Measurements from ENCODE around the gene CACNA1C.
A peak's percentile ranks its signal among the peaks of the same experiment; 100 is the strongest.

Gene CACNA1C

DNA sequence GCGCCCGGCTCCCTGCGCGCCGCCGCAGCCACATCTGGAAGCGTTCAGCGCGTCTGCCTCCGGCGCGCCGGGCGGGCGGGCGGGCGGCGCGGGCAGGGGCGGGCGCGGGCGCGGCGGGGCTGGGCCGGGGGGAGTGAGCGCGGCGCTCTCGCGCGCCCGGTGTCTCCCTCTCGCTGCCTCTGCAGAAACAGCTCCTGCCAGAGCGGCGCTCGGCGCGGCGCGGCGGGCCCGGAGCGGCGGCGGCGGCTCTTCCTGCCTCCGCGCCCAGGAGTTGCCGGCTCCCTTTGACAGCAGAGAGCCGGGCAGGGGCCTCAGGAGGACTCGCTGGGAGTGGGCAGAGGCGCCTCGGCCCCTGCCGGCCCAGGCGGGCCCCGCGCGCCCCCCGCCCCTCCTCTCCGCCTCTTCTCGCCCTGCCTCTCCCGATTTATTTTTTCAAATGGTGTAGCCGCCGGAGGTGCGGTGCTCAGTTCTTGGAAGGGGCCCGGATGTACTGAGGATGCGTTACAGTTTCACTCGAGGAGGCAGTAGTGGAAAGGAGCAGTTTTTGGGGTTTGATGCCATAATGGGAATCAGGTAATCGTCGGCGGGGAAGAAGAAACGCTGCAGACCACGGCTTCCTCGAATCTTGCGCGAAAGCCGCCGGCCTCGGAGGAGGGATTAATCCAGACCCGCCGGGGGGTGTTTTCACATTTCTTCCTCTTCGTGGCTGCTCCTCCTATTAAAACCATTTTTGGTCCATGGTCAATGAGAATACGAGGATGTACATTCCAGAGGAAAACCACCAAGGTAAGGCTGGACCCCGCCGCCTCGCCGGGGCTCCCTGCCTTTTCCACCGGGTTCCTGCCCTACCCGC lies at the start of gene CACNA1C:
TSS of gene CACNA1C (plus strand) at position 162 of the 853 bp plus-strand sequence. CDS start at position 738, 576 bp downstream.
- Histone ChIP-seq H3K36me3 (ENCODE audit: control insufficient read depth in 1 of 2, insufficient read depth in 2 of 2, low read length in 2 of 2) (no peaks in the 10 kb centered on the region), H3K9me3 (ENCODE audit: control insufficient read depth in 1 of 2, low read length in 2 of 2) (no peaks in the 10 kb centered on the region), H3K27me3 (ENCODE audit: control insufficient read depth in 1 of 2, insufficient read depth in 2 of 2, low read length in 2 of 2) (peaks cover 38 to 42% of the 10 kb centered on the region in 2 donors), H3K27ac (ENCODE audit: low read depth, low read length) (no peak within 1 kb of the TSS), H3K4me1 (ENCODE audit: control insufficient read depth in 1 of 2, insufficient read depth in 2 of 2, low read length in 2 of 2) (peaks cover 7 to 14% of the 10 kb centered on the region in 2 donors), H3K9ac (ENCODE audit: low read depth in 1 of 2, low read length in 2 of 2) (no peak within 1 kb of the TSS), H3K4me3 (ENCODE audit: low read depth in 1 of 2, low read length in 2 of 2) (peak within 1 kb of the TSS; percentile 53 to 73)

DNA sequence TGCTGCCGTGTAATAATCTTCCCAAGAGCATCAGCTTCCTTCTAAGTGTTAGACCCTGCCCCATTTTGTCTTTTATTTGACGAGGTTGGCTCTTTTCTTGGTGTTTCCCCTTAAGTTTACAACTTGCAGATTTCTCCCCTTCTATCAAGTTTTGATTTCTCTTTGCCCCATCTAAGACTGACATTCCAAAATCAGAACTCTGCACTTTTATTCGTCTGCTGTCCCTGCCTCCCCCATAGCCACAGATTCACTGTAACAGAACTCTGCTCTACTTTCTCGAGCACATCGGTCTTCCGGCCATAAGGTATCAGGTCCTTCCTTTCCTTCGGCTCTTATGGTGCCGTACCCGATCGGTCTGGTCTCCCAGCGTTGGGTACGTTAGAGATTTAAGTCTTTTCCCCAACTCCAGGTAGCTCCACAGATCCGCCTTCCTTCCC lies 49.1 kb upstream of the CACNA1C start:
- Histone ChIP-seq H3K9ac (ENCODE audit: low read depth in 1 of 2, low read length in 2 of 2) (peak overlapping the region; percentile 84 to 99), H3K4me3 (ENCODE audit: low read depth in 1 of 2, low read length in 2 of 2) (peak overlapping the region; percentile 92 to 99), H3K27ac (ENCODE audit: low read depth, low read length) (peak overlapping the region; percentile 85), H3K9me3 (ENCODE audit: control insufficient read depth in 1 of 2, low read length in 2 of 2) (no peaks in the 10 kb centered on the region), H3K27me3 (ENCODE audit: control insufficient read depth in 1 of 2, insufficient read depth in 2 of 2, low read length in 2 of 2) (no peaks in the 10 kb centered on the region), H3K36me3 (ENCODE audit: control insufficient read depth in 1 of 2, insufficient read depth in 2 of 2, low read length in 2 of 2) (no peaks in the 10 kb centered on the region), H3K4me1 (ENCODE audit: control insufficient read depth in 1 of 2, insufficient read depth in 2 of 2, low read length in 2 of 2) (peaks cover 8 to 22% of the 10 kb centered on the region in 2 donors)

DNA sequence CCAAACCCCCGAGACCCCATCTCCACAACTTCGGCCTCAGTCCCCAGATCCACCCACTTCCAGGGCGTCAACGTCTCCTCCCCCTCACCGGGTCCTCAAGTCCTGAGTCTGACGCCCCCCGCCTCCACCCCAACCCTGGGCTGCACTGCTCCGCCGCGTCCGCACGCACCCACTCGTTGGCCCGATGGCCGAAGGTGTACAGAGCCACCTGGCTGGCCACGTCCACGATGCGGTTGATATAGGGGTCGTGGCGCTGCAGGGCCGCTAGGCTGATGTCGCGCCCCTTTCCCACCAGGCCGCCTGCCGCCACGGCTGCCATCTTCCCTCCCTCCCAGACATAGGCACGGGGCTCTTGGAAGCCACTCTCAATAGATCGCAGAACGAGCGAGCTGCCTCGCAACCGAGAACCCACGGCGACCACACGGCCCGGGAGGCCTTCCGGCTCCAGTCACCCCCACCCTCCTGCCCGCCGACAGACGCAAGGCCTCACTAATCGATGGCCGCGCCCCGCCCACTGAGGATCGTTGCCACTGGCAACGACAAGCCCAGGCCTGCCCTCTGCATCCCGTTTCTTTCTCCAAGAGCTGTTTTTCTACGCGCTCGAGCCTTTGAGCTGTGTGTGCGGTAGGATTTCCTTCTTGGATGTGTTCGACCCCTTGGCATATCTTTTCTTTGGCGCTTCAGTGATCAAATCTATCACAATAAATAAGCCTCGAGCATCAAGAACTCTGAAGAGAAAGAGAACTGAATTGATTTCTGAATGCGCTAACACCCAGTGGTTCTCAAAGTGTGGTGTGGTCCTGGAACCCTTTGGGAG lies 48.5 kb upstream of the CACNA1C start, which contains the start of gene DCP1B:
TSS of gene DCP1B (minus strand) at position 345 of the 817 bp plus-strand sequence. CDS start at position 319, 26 bp downstream.
- peak within 1 kb of the TSS; percentile 85 for H3K27ac ChIP-seq (ENCODE audit: low read depth, low read length)
- H3K4me3 ChIP-seq (ENCODE audit: low read depth in 1 of 2, low read length in 2 of 2) = peak within 1 kb of the TSS; percentile 92 to 99
- H3K27me3 ChIP-seq (ENCODE audit: control insufficient read depth in 1 of 2, insufficient read depth in 2 of 2, low read length in 2 of 2) = no peaks in the 10 kb centered on the region
- no peaks in the 10 kb centered on the region for H3K36me3 ChIP-seq (ENCODE audit: control insufficient read depth in 1 of 2, insufficient read depth in 2 of 2, low read length in 2 of 2)
- peaks cover 8 to 22% of the 10 kb centered on the region in 2 donors for H3K4me1 ChIP-seq (ENCODE audit: control insufficient read depth in 1 of 2, insufficient read depth in 2 of 2, low read length in 2 of 2)
- peak within 1 kb of the TSS; percentile 84 to 99 for H3K9ac ChIP-seq (ENCODE audit: low read depth in 1 of 2, low read length in 2 of 2)
- H3K9me3 ChIP-seq (ENCODE audit: control insufficient read depth in 1 of 2, low read length in 2 of 2) = no peaks in the 10 kb centered on the region

DNA sequence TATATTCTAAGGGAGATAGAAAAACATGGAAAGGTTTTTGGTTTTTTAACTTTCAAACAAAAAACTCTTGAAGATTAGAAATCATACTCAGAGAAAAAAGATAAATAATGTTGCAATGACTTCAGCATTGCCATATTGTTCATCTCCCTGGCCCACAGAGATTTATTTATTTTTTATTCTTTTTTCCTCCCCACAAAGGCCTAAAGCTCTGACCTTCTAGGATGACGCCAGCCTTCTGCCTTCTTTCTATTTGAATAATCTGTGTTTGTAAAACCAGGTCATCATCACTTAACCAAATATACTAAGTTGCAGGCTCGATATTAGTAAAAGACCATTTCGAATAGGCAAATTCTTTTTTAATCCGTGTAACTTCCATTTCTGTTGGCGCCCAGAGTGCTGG lies 44.1 kb upstream of the CACNA1C start:
- Histone ChIP-seq H3K27ac (ENCODE audit: low read depth, low read length) (no peak overlapping the region), H3K9me3 (ENCODE audit: control insufficient read depth in 1 of 2, low read length in 2 of 2) (no peaks in the 10 kb centered on the region), H3K36me3 (ENCODE audit: control insufficient read depth in 1 of 2, insufficient read depth in 2 of 2, low read length in 2 of 2) (no peaks in the 10 kb centered on the region), H3K27me3 (ENCODE audit: control insufficient read depth in 1 of 2, insufficient read depth in 2 of 2, low read length in 2 of 2) (no peaks in the 10 kb centered on the region), H3K9ac (ENCODE audit: low read depth in 1 of 2, low read length in 2 of 2) (no peak overlapping the region), H3K4me1 (ENCODE audit: control insufficient read depth in 1 of 2, insufficient read depth in 2 of 2, low read length in 2 of 2) (peaks cover 4 to 9% of the 10 kb centered on the region in 2 donors), H3K4me3 (ENCODE audit: low read depth in 1 of 2, low read length in 2 of 2) (no peak overlapping the region)

DNA sequence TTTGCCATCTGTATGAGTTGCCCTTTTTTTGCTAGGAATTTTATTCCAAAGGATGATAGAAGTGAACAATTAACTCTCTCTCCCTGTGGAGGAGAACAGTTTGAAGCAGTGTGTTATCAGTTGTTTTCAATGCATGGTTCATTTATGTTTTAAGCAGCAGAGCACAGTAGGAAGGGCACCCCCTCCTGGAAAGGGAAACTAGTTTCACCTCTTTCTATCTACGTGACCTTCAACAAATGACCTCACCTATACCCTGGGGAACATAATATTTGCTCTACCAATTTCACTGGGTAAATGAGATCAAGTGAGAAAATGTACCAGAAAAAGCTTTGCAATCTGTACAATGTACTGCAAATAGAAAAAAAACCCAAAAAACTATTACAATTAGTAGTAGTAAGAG lies 43.2 kb upstream of the CACNA1C start:
- H3K9ac ChIP-seq (ENCODE audit: low read depth in 1 of 2, low read length in 2 of 2) = no peak overlapping the region
- no peaks in the 10 kb centered on the region for H3K9me3 ChIP-seq (ENCODE audit: control insufficient read depth in 1 of 2, low read length in 2 of 2)
- H3K4me1 ChIP-seq (ENCODE audit: control insufficient read depth in 1 of 2, insufficient read depth in 2 of 2, low read length in 2 of 2) = peaks cover 2 to 11% of the 10 kb centered on the region in 2 donors
- no peak overlapping the region for H3K4me3 ChIP-seq (ENCODE audit: low read depth in 1 of 2, low read length in 2 of 2)
- H3K27ac ChIP-seq (ENCODE audit: low read depth, low read length) = no peak overlapping the region
- H3K36me3 ChIP-seq (ENCODE audit: control insufficient read depth in 1 of 2, insufficient read depth in 2 of 2, low read length in 2 of 2) = no peaks in the 10 kb centered on the region
- no peaks in the 10 kb centered on the region for H3K27me3 ChIP-seq (ENCODE audit: control insufficient read depth in 1 of 2, insufficient read depth in 2 of 2, low read length in 2 of 2)

DNA sequence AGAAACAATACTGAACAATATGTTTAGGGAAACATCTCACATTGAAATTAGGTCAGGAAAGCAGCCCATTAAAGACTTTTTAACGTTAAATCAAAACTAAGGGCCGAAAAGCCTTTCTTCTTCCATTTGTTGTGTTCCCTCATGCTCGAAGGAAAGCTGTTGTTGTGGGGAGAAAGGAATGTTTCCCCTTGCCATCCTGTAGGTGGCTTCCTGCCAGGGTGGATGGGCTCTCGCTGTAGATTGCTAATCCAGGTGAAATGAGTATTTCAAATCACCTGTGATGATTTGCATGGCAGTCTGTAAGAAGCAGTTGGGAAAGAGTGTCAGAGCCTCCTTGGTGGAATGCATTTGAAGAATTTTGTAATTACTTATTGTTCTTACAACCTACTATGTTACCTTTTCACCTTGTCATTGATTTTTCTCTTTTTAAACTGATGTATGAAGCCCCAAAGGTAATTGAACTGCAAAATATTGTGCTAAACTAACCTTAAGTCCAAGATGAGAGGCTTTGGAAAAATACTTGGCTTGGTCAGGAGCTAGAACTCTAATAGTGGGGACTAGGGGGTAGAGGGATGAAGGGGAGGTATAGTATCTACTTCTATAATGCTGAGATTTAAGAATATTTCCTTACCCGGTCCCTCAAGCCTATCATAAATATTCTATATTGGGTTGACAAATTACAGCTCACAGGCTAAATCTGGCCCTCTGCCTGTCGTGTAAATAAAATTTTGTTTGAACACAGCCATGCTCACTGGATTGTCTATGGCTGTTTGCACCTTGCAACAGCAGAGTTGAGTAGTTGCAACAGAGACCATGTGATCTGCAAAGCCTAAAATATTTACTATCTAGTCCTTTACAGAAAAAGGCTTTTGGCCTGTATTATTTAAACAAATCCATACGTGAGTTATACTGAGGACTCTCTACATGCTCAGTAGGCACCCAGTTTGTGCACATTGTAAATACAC lies 40.9 kb upstream of the CACNA1C start:
- Histone ChIP-seq H3K9me3 (ENCODE audit: control insufficient read depth in 1 of 2, low read length in 2 of 2) (no peaks in the 10 kb centered on the region), H3K4me3 (ENCODE audit: low read depth in 1 of 2, low read length in 2 of 2) (no peak overlapping the region), H3K27me3 (ENCODE audit: control insufficient read depth in 1 of 2, insufficient read depth in 2 of 2, low read length in 2 of 2) (no peaks in the 10 kb centered on the region), H3K36me3 (ENCODE audit: control insufficient read depth in 1 of 2, insufficient read depth in 2 of 2, low read length in 2 of 2) (no peaks in the 10 kb centered on the region), H3K4me1 (ENCODE audit: control insufficient read depth in 1 of 2, insufficient read depth in 2 of 2, low read length in 2 of 2) (peaks cover 0 to 12% of the 10 kb centered on the region in 2 donors), H3K27ac (ENCODE audit: low read depth, low read length) (no peak overlapping the region), H3K9ac (ENCODE audit: low read depth in 1 of 2, low read length in 2 of 2) (no peak overlapping the region)

DNA sequence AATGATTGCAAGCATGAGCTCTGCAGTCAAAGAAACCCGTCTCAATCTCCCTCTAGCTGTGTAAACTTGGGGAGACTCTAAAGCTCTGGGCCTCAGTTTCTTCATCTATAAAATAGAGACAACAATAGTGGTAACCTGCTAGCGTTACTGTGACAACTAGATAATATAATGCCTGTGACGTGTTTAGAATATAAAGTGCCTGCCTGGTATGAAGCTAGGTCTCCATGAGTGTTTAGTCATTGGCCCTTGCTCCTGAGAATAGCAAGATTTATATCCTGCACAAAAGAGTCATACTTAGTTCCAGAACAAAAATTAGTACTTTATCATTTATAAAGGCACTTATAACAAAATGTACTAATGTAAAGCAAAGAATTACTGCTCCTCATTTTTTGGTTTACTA lies 39.7 kb upstream of the CACNA1C start:
- H3K27ac ChIP-seq (ENCODE audit: low read depth, low read length) = no peak overlapping the region

DNA sequence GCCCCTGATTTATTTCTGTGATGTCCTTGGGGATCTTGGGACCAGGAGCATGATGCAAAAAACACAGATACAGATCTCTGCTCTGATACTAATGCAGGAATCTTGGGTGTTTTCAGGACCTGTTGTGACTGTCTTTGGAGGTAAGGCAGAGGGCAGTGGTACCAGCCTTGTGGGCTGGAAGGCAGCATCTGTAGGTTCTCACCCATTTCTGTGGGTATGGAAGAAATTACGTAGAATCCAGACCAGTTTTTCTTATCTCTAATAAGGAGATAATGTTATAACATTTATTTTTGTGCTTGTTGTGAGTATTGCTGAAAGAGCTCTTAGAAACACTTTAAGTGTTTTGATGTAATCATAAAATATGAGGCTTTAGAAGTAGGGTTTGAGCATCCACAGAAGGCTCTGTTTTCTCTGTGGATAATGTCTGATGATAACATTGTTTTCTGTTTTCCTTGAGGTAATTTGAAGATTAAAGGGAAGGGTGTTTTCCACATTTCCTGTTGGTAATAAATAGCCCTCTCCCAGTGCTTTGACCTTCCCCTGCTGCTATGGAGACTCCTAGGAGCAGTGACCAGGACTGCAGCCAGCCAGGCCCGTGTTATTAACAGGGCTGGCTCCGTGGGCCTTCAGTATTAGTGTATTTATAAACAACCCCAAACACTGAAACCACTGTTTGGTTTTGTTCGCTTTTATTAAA lies 39.1 kb upstream of the CACNA1C start:
- Histone ChIP-seq H3K27me3 (ENCODE audit: control insufficient read depth in 1 of 2, insufficient read depth in 2 of 2, low read length in 2 of 2) (no peaks in the 10 kb centered on the region), H3K4me1 (ENCODE audit: control insufficient read depth in 1 of 2, insufficient read depth in 2 of 2, low read length in 2 of 2) (peaks cover 0 to 12% of the 10 kb centered on the region in 2 donors), H3K9me3 (ENCODE audit: control insufficient read depth in 1 of 2, low read length in 2 of 2) (no peaks in the 10 kb centered on the region), H3K4me3 (ENCODE audit: low read depth in 1 of 2, low read length in 2 of 2) (no peak overlapping the region), H3K9ac (ENCODE audit: low read depth in 1 of 2, low read length in 2 of 2) (no peak overlapping the region), H3K36me3 (ENCODE audit: control insufficient read depth in 1 of 2, insufficient read depth in 2 of 2, low read length in 2 of 2) (no peaks in the 10 kb centered on the region), H3K27ac (ENCODE audit: low read depth, low read length) (no peak overlapping the region)

More for the DNA sequence above, 39.7 kb upstream of the CACNA1C start:
- Histone ChIP-seq H3K9ac (ENCODE audit: low read depth in 1 of 2, low read length in 2 of 2) (no peak overlapping the region), H3K27me3 (ENCODE audit: control insufficient read depth in 1 of 2, insufficient read depth in 2 of 2, low read length in 2 of 2) (no peaks in the 10 kb centered on the region), H3K4me1 (ENCODE audit: control insufficient read depth in 1 of 2, insufficient read depth in 2 of 2, low read length in 2 of 2) (peaks cover 0 to 12% of the 10 kb centered on the region in 2 donors), H3K36me3 (ENCODE audit: control insufficient read depth in 1 of 2, insufficient read depth in 2 of 2, low read length in 2 of 2) (no peaks in the 10 kb centered on the region), H3K4me3 (ENCODE audit: low read depth in 1 of 2, low read length in 2 of 2) (no peak overlapping the region), H3K9me3 (ENCODE audit: control insufficient read depth in 1 of 2, low read length in 2 of 2) (no peaks in the 10 kb centered on the region)

DNA sequence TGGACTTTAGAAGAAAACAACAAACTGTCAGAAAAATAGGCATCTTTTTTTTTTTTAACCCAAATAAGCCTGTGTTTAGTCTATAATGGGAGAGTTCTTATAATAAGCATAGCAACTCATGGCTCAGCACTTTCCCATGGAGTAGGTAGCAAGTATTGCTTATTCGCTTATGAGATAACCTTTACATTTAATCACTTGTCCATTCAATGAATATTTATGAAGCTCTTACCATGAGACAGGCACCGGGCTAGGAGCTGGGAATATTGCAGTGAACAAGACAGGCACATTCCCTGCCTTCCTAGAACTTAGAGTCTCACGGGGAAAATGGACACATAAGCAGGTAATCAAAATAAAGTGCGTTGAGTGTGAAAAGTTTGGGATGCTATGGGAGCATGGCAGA lies 38.6 kb upstream of the CACNA1C start:
- H3K27me3 ChIP-seq (ENCODE audit: control insufficient read depth in 1 of 2, insufficient read depth in 2 of 2, low read length in 2 of 2) = no peaks in the 10 kb centered on the region
- H3K9me3 ChIP-seq (ENCODE audit: control insufficient read depth in 1 of 2, low read length in 2 of 2) = no peaks in the 10 kb centered on the region
- H3K27ac ChIP-seq (ENCODE audit: low read depth, low read length) = no peak overlapping the region
- peaks cover 0 to 12% of the 10 kb centered on the region in 2 donors for H3K4me1 ChIP-seq (ENCODE audit: control insufficient read depth in 1 of 2, insufficient read depth in 2 of 2, low read length in 2 of 2)
- no peaks in the 10 kb centered on the region for H3K36me3 ChIP-seq (ENCODE audit: control insufficient read depth in 1 of 2, insufficient read depth in 2 of 2, low read length in 2 of 2)
- no peak overlapping the region for H3K9ac ChIP-seq (ENCODE audit: low read depth in 1 of 2, low read length in 2 of 2)
- H3K4me3 ChIP-seq (ENCODE audit: low read depth in 1 of 2, low read length in 2 of 2) = no peak overlapping the region
